Heart left ventricle (tissue), 16 donors: ENCODE measurements around the gene NEUROG1. TPM values are rescaled to one million over a fixed set of nuclear protein-coding genes. Genes with fewer than 3 reads are reported as not detected.

Source experiments
- ATAC-seq, 4 donors: fragments of 200-7000 bp; cut with Tn5 transposase; one replicate each; pipeline ENCODE4 v1.9.1; 2020 to 2022; ENCODE audit warnings: moderate library complexity in 4 of 4, mild to moderate bottlenecking in 3 of 4, moderate number of reproducible peaks in 1 of 4
- DNase-seq, 5 donors: peaks; one replicate each; pipeline ENCODE4 v3.0.0-alpha.2; 2020
- H3K27ac ChIP-seq, 12 donors: fragments of 200-600 bp; sonication (generic) in 4 of 12; one replicate each; pipeline versions ENCODE4 v1.5.0 to v1.8.0; 2016 to 2022; ENCODE audit warnings: mild to moderate bottlenecking in 2 of 12
- H3K27me3 ChIP-seq, 9 donors: fragments of 200-600 bp; sonication (generic) in 2 of 9; one replicate each; pipeline versions ENCODE4 v1.5.1 to v1.8.0; 2016 to 2022; ENCODE audit warnings: mild to moderate bottlenecking in 3 of 9
- H3K36me3 ChIP-seq, 9 donors: fragments of 200-600 bp; sonication (generic) in 2 of 9; one replicate each; pipeline versions ENCODE4 v1.5.0 to v1.8.0; 2018 to 2022; ENCODE audit warnings: mild to moderate bottlenecking in 2 of 9
- H3K4me1 ChIP-seq, 12 donors: fragments of 200-600 bp; sonication (generic) in 4 of 12; one replicate each; pipeline versions ENCODE4 v1.5.0 to v1.8.0; 2016 to 2022; ENCODE audit warnings: mild to moderate bottlenecking in 3 of 12
- H3K4me3 ChIP-seq, 12 donors: fragments of 200-600 bp; sonication (generic) in 4 of 12; one replicate each; pipeline versions ENCODE4 v1.5.0 to v1.8.0; 2017 to 2022; ENCODE audit warnings: mild to moderate bottlenecking in 9 of 12, moderate library complexity in 4 of 12
- H3K9me3 ChIP-seq, 12 donors: fragments of 200-600 bp; sonication (generic) in 4 of 12; one replicate each; pipeline versions ENCODE4 v1.5.0 to v1.8.0; 2016 to 2022; ENCODE audit warnings: mild to moderate bottlenecking in 1 of 12
- CTCF ChIP-seq, 12 donors: fragments of 200-600 bp; sonication (generic) in 4 of 12; IDR thresholded peaks; one replicate each; pipeline versions ENCODE4 v1.5.0 to v1.8.0; 2018 to 2022; ENCODE audit warnings: antibody characterized with exemption in 12 of 12, mild to moderate bottlenecking in 5 of 12
- POLR2A ChIP-seq, 2 donors: fragments of 450-650 bp; IDR thresholded peaks; one replicate each; pipeline ENCODE4 v1.6.1; 2017; ENCODE audit warnings: antibody characterized with exemption in 2 of 2, mild to moderate bottlenecking in 2 of 2, moderate library complexity in 2 of 2
- WGBS, 4 donors: extraction: QIAGEN DNeasy Blood & Tissue Kit in 2 of 4; methylation state at CpG; one replicate each; pipeline versions ENCODE4 v1.1.5 to v1.1.7; 2013 to 2018; 5-methylcytosine and 5-hydroxymethylcytosine counted together
- intact Hi-C, 10 donors: fragments of 100-400 bp; cut with DNase I; formaldehyde crosslinking; loops; one replicate each; pipeline versions ENCODE4 v1.11.1 to v1.14.2; 2022
- polyA plus RNA-seq, 2 donors: library from polyadenylated mRNA; stranded (reverse); fragments of 200-250 nt; gene quantifications; one replicate each; pipeline ENCODE4 v1.2.3, GENCODE V29; 2013
- total RNA-seq, 9 donors: library from RNA; depleted of rRNA in 2 of 9; stranded (reverse); fragments of >200 nt in 2 of 9; fragmentation: NEBNext Ultra II Directional in 3 of 9; extraction: Animal tissue kit (Norgen Biotek cat#: 25700) in 3 of 9; gene quantifications; one replicate each; pipeline versions ENCODE4 v1.1.0 to v1.2.4, GENCODE V29; 2016 to 2023
- donor health status: ischemic (EF 13 %, LVEDD 7.1; RV severe dilation, severe dysfunction).
- donor health status: healthy with polysubstance abuse.
- donor health status: DM: no; HTN: yes; CAD: no.
- donor health status: DM: no; HTN: no; CAD: no.
- donor health status: ischemic (EF 25% LVEDD 6.9; RV normal size, moderate dysfunction).
- donor health status: ischemic (EF 25% LVEDD 5.7; RV mildly dilated, moderate dysfunction).
- donor health status: healthy.
- donor health status: DM: yes; HTN: yes; CAD: no.
- donor health status: ischemic (EF 35%, LVEDD 5.7; RV mildly dilated, moderate dysfunction).
- donor health status: nonischemic (EF 11% LVEDD 7.7; RV severe dilation, severe dysfunction).
- donor health status: DM: yes; HTN: yes; CAD: no.
- donor health status: PGD.
- donor health status: ischemic (EF 29% LVEDD 5.4; RV normal size, mild dysfunction).
- donor health status: nonischemic (EF 23%, LVEDD 6.1; RV moderate dilation, normal function).

NEUROG1 gene
- total and polyA plus RNA-seq, 11 donors = not detected

- WGBS, 4 donors = 25 to 43% (median 38%) methylated on average over 1 of the region's 1 CpG
- peaks cover 24 to 69% (median 55%) of the 10 kb centered on the region in 9 donors for H3K27me3 ChIP-seq
- H3K36me3 ChIP-seq = no peaks in the 10 kb centered on the region
- H3K9me3 ChIP-seq = no peaks in the 10 kb centered on the region
- no peak for DNase-seq
- H3K4me1 ChIP-seq = peaks cover 0 to 32% (median 18%) of the 10 kb centered on the region in 12 donors
- intact Hi-C loops = no loop called here
- no peak overlapping the region for H3K4me3 ChIP-seq
- TF ChIP-seq CTCF (IDR thresholded peaks at IDR 0.05) = no peak
- TF ChIP-seq POLR2A (IDR thresholded peaks at IDR 0.05) = no peak
- no peak overlapping the region for H3K27ac ChIP-seq
- no peak for ATAC-seq
Observed at GRCh38 chr5:135487037-135487395, 48.7 kb downstream of the NEUROG1 start.

GRCh38 chr5:135486131-135487036 lies 49.4 kb downstream of the NEUROG1 start:
- no peak overlapping the region for H3K4me3 ChIP-seq
- peaks cover 0 to 29% (median 18%) of the 10 kb centered on the region in 12 donors for H3K4me1 ChIP-seq
- DNase-seq (no peak), ATAC-seq (no peak)
- no peaks in the 10 kb centered on the region for H3K36me3 ChIP-seq
- 47 to 70% (median 60%) methylated on average over 12 to 13 of the region's 13 CpGs for WGBS, 4 donors
- H3K9me3 ChIP-seq = no peaks in the 10 kb centered on the region
- no peak overlapping the region for H3K27ac ChIP-seq
- intact Hi-C loops = no loop called here
- H3K27me3 ChIP-seq = peaks cover 23 to 65% (median 49%) of the 10 kb centered on the region in 9 donors
- TF ChIP-seq POLR2A (IDR thresholded peaks at IDR 0.05) = no peak

DNA sequence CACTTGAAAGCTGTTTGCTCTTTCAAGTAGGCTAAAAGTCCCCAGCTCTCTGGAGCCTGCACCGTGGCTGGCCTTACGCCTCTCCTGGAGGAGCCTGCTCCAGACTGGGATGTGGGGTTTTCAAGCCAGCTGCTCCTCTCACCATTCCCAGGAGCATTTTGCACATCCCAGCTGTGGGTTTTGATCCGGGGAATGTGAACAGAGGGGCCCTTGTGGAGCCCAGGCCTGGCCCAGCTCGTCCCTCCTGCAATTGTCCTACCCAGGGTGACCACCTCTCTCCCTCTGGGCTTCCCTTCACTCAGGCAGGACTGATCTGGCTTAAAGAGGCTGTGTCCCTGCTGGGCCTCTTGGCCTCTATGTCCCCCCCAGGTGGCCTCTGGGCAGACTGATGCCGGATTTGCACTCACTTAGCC lies 51.1 kb downstream of the NEUROG1 start:
- H3K4me1 ChIP-seq = peaks cover 0 to 15% (median 11%) of the 10 kb centered on the region in 12 donors
- intact Hi-C loops = no loop called here
- H3K9me3 ChIP-seq = no peaks in the 10 kb centered on the region
- no peak for TF ChIP-seq POLR2A (IDR thresholded peaks at IDR 0.05)
- TF ChIP-seq CTCF (IDR thresholded peaks at IDR 0.05) = no peak
- H3K4me3 ChIP-seq = no peak overlapping the region
- ATAC-seq (no peak), DNase-seq (no peak)
- H3K36me3 ChIP-seq = no peaks in the 10 kb centered on the region
- peaks cover 15 to 60% (median 34%) of the 10 kb centered on the region in 9 donors for H3K27me3 ChIP-seq
- no peak overlapping the region for H3K27ac ChIP-seq
- WGBS, 4 donors = 70 to 93% (median 74%) methylated on average over 2 to 5 of the region's 5 CpGs

Other genes starting within 250 kb of the NEUROG1 start
- gene MACROH2A1, start 136.7 kb downstream of the NEUROG1 start, total RNA-seq = 100 to 1,000 TPM in 5 of 9 donors, 10 to 100 TPM in 4; 86.5 to 170 (median 112) TPM
- gene MACROH2A1, start 136.7 kb downstream of the NEUROG1 start, polyA plus RNA-seq = 100 to 1,000 TPM; 111 to 155 TPM
- gene DCANP1, start 88.6 kb downstream of the NEUROG1 start, total RNA-seq = under 1 TPM in 1 of 9 donors, not detected in 8; 0.11 TPM
- not detected for gene DCANP1, start 88.6 kb downstream of the NEUROG1 start, polyA plus RNA-seq
- gene TIFAB, start 83.6 kb downstream of the NEUROG1 start, total RNA-seq = 1 to 10 TPM in 1 of 9 donors, under 1 TPM in 2, not detected in 6; 0.08 to 1.3 (median 0.68) TPM
- under 1 TPM in 1 of 2 donors, not detected in 1; 0.01 TPM for gene TIFAB, start 83.6 kb downstream of the NEUROG1 start, polyA plus RNA-seq
- gene CXCL14, start 43.0 kb upstream of the NEUROG1 start, total RNA-seq = 10 to 100 TPM in 1 of 9 donors, 1 to 10 TPM in 3, under 1 TPM in 5; 0.26 to 31.8 (median 0.90) TPM
- under 1 TPM; 0.22 to 0.69 TPM for gene CXCL14, start 43.0 kb upstream of the NEUROG1 start, polyA plus RNA-seq